HG02571 (cell line): ENCODE measurements around the gene AK1.

ENCODE experiments used
- ATAC-seq: cut with Tn5 transposase; IDR thresholded peaks from one replicate; pipeline ENCODE4 v1.9.1; 2021; ENCODE audit warnings: mild to moderate bottlenecking, moderate library complexity; ENCODE audit not compliant: unreplicated experiment

The AK1 gene

GRCh38 chr9:127826253-127826913 lies 51.1 kb downstream of the AK1 start:
- ATAC-seq, result no peak

GRCh38 chr9:127825319-127826051 lies 52.0 kb downstream of the AK1 start:
- ATAC-seq, result no peak

- no peak for ATAC-seq
Observed at GRCh38 chr9:127822108-127822507, 55.4 kb downstream of the AK1 start.

GRCh38 chr9:127818574-127818973 lies 58.9 kb downstream of the AK1 start:
- no peak for ATAC-seq

GRCh38 chr9:127817881-127818434 lies 59.5 kb downstream of the AK1 start:
- no peak for ATAC-seq

GRCh38 chr9:127816728-127817127 lies 60.7 kb downstream of the AK1 start:
- ATAC-seq, result no peak
